ENCODE measurements around the gene SPC24.
"Not testable (repeated sequence)": the region's sequence is repeated elsewhere in the genome, so short reads cannot be mapped to it uniquely, and the experiment has no call there.

Gene SPC24

DNA sequence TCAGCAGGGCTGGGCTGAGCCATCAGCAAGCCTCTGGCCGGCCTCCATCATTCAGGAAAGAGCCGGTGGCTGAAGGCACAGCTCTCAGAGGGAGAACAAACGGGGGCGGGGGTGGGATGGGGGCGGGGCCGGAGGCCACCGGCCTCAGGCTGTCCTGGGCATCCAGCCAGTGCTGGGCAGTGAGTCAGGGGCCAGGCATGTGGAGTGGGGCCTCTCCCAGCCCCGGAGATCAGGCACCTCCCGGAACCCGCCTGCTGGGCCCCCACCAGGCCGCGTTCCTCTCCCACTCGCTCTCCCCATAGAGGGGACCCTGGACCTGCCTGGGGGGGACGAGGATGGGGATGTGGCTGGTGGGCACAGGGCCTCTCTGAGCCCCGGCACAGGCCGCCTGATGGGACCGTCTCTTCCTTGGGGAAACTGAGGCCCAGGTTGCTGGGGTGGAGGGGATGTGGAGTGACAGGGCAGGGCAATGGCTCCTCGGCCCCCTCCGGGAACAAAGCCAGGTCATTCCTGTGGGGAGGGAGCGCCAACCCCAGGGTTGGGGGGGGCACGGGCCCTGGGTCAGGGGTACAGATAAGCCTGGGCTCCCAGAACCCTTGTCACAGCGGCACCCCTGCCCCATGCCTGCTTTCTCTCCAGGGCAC is 12.9 kb downstream of the SPC24 start:
- Histone ChIP-seq H3K4me3 (ENCODE audit: low read depth, low read length) (no peak overlapping the region), H3K27ac (peak overlapping the region; percentile 82), H2AFZ (peak overlapping the region; percentile 96), H3K27me3 (ENCODE audit: control insufficient read depth, insufficient read depth, low read length) (no peaks in the 10 kb centered on the region), H3K4me2 (ENCODE audit: low read length) (no peak overlapping the region), H3K4me1 (peaks cover 18% of the 10 kb centered on the region), H3K36me3 (ENCODE audit: control insufficient read depth, insufficient read depth, low read length) (no peaks in the 10 kb centered on the region), H3K79me2 (no peaks in the 10 kb centered on the region), H3K9ac (no peak overlapping the region), H3K9me3 (ENCODE audit: control insufficient read depth, low read length) (no peaks in the 10 kb centered on the region)
- TF ChIP-seq, protein P1, sequence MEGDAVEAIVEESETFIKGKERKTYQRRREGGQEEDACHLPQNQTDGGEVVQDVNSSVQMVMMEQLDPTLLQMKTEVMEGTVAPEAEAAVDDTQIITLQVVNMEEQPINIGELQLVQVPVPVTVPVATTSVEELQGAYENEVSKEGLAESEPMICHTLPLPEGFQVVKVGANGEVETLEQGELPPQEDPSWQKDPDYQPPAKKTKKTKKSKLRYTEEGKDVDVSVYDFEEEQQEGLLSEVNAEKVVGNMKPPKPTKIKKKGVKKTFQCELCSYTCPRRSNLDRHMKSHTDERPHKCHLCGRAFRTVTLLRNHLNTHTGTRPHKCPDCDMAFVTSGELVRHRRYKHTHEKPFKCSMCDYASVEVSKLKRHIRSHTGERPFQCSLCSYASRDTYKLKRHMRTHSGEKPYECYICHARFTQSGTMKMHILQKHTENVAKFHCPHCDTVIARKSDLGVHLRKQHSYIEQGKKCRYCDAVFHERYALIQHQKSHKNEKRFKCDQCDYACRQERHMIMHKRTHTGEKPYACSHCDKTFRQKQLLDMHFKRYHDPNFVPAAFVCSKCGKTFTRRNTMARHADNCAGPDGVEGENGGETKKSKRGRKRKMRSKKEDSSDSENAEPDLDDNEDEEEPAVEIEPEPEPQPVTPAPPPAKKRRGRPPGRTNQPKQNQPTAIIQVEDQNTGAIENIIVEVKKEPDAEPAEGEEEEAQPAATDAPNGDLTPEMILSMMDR (IDR thresholded peaks at IDR 0.05), result no peak

DNA sequence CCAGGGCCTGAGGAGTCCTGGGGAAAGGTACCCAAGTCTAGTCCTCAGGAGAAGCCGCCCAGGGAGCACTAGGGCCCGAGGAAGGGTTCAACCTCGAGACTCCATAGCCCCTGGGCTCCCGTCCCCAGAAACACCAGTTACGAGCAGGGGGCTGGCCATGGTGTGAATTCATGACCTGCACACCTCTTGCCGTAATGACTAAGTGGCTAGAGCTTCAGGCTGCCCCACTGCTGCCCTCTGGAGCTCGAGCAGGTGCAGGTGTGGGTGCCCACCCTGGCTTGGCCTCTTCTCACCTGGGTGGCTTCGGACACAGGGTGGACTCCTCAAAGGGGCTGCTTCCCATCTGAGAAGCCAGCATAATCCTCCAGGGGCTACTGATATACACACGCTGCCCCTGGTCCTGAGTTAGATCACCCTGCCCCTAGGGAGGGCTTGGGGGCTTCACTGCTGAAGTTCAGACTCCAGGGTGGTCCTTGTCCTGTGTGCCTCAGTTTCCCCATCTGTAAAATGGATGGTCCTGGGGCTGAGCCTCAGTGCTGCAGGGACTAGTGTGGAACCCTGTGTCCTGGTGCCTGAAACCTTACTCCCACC is 13.6 kb downstream of the SPC24 start:
- Histone ChIP-seq H3K9ac (no peak overlapping the region), H3K79me2 (no peaks in the 10 kb centered on the region), H3K27me3 (ENCODE audit: control insufficient read depth, insufficient read depth, low read length) (no peaks in the 10 kb centered on the region), H2AFZ (peak overlapping the region; percentile 96), H3K36me3 (ENCODE audit: control insufficient read depth, insufficient read depth, low read length) (no peaks in the 10 kb centered on the region), H3K4me2 (ENCODE audit: low read length) (no peak overlapping the region), H3K4me1 (peaks cover 20% of the 10 kb centered on the region), H3K9me3 (ENCODE audit: control insufficient read depth, low read length) (no peaks in the 10 kb centered on the region), H3K27ac (peak overlapping the region; percentile 82), H3K4me3 (ENCODE audit: low read depth, low read length) (no peak overlapping the region)
- TF ChIP-seq, protein P1 (IDR thresholded peaks at IDR 0.05), result no peak

DNA sequence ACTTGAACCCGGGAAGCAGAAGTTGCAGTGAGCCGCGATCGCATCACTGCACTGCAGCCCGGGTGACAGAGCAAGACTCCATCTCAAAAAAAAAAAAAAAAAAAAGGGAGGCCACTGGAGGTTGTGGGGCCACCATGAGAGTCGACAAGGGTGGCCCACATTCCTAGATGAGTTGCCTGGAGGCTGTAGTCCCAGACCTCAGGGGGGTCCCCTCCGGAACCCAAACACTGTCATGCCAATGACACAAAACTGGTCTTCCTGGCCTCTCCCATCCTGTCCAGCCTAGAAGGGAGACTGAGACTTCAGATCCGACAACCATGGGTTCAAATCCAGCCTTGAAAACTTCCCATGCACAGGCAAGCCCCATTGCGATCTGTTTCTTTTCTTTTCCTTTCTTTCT is 14.7 kb downstream of the SPC24 start:
- no peaks in the 10 kb centered on the region for H3K36me3 ChIP-seq (ENCODE audit: control insufficient read depth, insufficient read depth, low read length)
- no peaks in the 10 kb centered on the region for H3K27me3 ChIP-seq (ENCODE audit: control insufficient read depth, insufficient read depth, low read length)
- H3K4me3 ChIP-seq (ENCODE audit: low read depth, low read length), result no peak overlapping the region
- TF ChIP-seq, protein P1 (IDR thresholded peaks at IDR 0.05), result no peak
- H3K9me3 ChIP-seq (ENCODE audit: control insufficient read depth, low read length), result no peaks in the 10 kb centered on the region
- peaks cover 20% of the 10 kb centered on the region for H3K4me1 ChIP-seq
- H3K9ac ChIP-seq, result no peak overlapping the region
- H3K79me2 ChIP-seq, result no peaks in the 10 kb centered on the region
- H3K4me2 ChIP-seq (ENCODE audit: low read length), result no peak overlapping the region
- no peak overlapping the region for H2AFZ ChIP-seq
- no peak overlapping the region for H3K27ac ChIP-seq

DNA sequence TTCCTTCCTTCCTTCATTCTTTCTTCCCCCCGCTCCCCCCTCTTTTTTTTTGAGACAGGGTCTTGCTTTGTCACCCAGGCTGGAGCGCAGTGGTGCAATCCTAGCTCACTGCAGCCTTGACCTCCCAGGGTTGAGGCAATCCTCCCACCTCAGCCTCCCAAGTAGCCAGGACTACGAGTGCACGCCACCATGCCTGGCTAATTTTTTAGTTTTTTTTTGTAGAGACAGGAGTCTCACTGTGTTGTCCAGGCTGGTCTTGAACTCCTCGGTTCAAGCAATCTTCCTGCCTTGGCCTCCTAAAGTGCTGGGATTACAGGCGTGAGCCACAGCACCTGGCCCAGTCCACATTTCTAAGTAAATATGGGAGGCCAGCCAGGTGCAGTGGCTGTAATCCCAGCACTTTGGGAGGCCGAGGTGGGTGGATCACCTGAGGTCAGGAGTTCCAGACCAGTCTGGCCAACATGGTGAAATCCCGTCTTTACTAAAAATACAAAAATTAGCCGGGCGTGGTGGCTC is 15.5 kb downstream of the SPC24 start:
- H3K27ac ChIP-seq; H3K4me3 ChIP-seq (ENCODE audit: low read depth, low read length); H3K9me3 ChIP-seq (ENCODE audit: control insufficient read depth, low read length); H2AFZ ChIP-seq; H3K4me2 ChIP-seq (ENCODE audit: low read length); H3K79me2 ChIP-seq; H3K36me3 ChIP-seq (ENCODE audit: control insufficient read depth, insufficient read depth, low read length); H3K9ac ChIP-seq; H3K27me3 ChIP-seq (ENCODE audit: control insufficient read depth, insufficient read depth, low read length): not testable (repeated sequence)
- peaks cover 20% of the 10 kb centered on the region for H3K4me1 ChIP-seq

DNA sequence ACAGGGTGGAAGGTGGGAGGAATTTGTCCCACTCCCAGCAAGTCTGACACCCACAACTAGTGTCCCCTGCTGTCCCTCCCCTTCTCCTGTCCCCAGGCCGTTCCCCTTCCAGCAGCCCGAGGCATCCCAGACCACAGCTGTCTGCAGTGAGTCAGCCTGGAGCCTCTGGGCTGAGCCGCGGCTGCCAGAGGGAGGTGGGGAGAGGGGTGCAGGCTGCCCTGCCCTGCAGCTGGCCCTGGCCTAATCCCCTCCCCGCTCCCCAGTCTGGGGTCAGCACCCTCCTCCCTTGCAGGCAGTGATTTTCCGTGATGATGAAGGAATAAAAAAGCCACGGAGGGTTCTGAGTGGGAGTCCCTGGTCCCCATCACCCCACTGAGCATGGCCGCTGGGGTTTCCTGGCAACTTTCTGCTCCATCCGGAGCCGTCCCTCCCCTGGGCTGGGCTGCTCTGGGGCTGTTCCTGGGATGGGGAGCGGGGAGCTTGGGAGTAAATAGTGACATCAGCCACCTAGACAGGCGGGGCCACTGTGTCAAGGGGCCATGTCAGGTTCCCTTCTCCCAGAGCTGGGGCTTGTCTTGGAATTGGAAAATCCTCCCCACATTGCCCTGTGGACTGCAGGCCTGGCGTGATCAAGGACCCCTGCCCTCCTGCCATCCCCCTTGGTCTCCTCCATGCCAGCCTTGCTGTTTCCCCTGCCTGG is 16.8 kb downstream of the SPC24 start:
- no peaks in the 10 kb centered on the region for H3K79me2 ChIP-seq
- TF ChIP-seq, protein P1 (IDR thresholded peaks at IDR 0.05), result no peak
- H3K27ac ChIP-seq, result peak overlapping the region; percentile 42
- H3K4me2 ChIP-seq (ENCODE audit: low read length), result no peak overlapping the region
- no peak overlapping the region for H3K9ac ChIP-seq
- peaks cover 20% of the 10 kb centered on the region for H3K4me1 ChIP-seq
- H3K36me3 ChIP-seq (ENCODE audit: control insufficient read depth, insufficient read depth, low read length), result no peaks in the 10 kb centered on the region
- H3K27me3 ChIP-seq (ENCODE audit: control insufficient read depth, insufficient read depth, low read length), result no peaks in the 10 kb centered on the region
- no peak overlapping the region for H3K4me3 ChIP-seq (ENCODE audit: low read depth, low read length)
- H2AFZ ChIP-seq, result peak overlapping the region; percentile 11
- no peaks in the 10 kb centered on the region for H3K9me3 ChIP-seq (ENCODE audit: control insufficient read depth, low read length)

Measured in parathyroid adenoma (tissue), 2 donors.